NCI-H1436 treated with DMSO at 0.1 percent for 48 hours (cell line): ENCODE results near the gene RGS6.

Source experiments
- DNase-seq: peaks from one replicate; lab custom pipeline; 2025; lab: John Stamatoyannopoulos, UW

RGS6 gene

DNA sequence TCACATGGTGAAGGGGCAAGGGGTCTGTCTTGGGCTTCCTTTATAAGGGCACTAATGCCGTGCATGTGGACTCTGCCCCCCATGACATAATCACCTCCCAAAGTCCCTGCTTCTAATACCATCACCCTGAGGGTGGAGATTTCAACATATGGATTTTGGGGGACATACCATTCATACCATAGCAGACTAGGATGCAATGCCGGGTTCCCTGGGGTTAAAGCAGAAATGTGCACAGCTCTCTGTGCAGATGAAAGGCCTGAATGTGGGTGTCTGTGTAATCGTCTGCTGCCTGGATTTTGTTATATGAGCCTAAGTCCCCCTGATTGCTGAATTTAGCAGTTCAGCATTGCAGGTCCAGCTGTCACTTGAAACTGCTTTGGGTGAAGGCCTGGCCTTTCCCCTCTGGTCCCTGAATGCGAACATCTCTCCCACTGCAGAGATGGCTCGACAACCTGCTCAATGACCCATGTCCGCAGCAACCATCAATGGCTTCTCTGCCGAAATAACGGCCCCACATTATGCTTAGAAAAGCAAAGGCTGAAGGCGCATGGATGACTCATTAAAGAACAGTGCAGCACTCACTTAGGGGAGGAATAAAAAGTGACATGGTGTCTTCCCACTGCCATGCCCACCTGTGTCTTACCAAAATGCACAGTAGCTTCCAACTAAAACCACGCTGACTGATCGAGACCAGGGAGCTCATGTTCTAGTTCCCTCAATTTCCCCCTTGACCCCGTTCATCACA, 675.3 kb downstream of the RGS6 start:
- no peak for DNase-seq

DNA sequence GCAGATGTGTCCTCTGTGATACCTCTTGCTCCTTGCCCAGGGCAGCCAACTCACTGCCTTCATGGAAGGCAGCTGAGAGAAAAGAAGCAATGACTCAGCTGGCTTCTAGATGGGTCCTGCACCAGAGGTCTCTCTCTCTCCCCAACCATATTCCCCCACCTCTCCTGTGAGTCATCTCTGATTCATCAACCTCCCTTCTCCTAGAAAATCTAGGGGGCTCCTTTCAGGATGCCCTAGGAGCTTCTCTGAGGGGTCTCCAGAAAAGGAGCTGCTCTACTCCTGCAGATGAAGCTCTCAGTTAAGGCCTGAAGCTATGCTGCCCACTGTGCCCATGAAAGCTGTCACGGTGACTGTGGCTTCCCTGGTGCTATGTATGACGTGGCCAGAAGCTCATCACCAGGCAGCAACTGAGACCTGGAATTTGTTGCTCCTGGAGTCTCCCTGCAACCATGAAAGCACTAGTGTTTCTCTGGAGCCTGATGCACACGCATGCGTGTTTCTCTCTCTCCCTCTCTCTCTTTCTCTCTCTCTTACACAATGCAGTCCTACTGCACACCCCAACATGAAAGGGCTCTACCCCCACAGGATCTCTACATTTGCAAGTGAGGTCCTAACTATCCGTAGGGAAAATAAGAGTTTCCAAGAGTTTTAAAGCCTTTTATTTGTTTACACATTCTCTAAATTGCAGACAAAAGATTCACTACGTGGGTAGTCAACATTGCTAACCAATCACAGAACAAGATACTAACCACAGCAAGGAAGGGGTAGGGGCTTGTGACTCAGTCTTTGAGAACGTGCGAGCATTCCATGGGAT, 676.4 kb downstream of the RGS6 start:
- no peak for DNase-seq

DNA sequence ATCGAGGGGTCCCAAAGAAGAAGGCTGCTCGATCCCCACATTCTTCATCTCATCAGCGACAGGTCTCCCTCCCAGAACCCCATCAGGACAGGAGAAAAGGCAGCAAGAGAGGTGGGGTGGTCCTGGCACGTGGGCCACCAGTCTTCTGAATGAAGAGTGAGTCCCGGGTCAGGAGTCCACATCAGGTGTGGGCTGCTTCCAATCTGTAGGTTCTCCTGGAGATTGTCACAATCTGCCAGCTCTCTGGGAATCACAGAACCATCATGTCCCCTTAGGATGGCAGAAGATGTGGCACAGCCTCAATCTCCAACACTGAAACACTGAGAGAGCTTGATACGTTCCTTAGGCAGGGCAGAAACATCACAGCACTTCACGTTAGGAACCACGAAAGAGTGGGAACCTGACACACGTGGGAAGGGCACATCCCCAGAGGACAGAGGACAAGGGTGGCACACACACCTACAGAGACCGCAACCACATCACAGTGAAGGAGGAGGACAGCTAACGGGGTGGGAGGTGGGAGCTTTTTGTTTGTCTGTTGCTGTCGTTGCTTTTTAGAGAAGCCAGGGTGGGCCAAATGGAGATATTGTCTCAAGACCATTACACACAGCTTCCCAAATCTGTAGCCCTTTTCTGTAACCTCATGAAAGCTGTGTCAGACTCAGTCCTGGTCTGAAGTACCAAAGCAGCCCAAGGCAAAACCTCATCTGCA, 677.1 kb downstream of the RGS6 start:
- no peak for DNase-seq

DNA sequence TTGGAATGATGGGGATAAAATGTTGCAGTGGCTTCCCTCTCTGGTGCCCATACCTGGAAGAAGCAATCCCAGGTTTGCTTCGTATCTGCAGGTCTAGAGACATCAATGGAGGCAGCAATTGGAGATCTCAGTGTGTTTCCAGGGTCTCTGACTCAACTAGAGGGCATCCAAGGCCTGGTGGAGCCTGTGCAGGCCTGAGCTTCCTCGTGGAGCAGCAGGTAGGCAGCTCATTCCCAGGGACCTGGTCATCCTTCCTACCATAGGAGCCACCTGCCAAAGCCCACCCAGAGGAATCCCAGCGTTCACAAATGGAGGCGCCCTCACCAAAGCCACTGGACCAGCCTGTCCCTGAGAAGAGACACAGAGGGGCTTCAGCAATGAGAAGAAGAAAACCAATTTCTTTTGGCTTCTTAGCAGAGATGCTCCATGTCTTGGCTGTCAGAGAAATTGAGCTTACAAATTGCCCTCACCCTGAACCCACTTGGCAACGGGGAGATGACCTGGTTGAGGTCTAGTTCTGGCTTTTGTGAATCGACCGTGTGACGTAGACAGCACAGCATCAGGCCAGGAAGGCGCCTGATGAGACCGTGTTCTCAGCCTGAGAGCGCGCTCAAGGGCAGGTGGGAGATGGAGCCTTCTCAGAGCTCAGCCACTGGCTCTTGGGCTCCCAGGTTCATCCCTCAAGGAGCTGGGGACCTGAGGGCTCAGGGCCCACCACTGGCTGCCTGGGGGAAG, 678.0 kb downstream of the RGS6 start:
- DNase-seq = no peak

DNA sequence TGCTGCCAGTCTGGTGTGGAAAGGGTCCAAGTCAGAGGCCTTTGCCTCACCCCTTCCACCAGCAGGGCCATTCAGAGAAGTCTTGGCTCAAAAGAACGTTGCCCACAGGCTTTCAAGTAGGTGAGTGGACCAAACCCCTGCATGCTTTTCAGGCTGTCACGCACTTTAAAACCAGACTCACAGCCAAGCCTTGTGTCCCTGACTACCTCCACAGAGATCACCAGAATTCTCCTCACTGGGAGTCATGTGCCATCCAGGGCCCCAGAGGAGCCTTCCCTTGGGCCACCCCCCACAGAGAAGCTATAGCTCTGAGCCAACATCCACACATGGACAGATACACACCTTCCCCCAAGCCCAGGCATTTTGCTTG, 678.6 kb downstream of the RGS6 start:
- DNase-seq = no peak

DNA sequence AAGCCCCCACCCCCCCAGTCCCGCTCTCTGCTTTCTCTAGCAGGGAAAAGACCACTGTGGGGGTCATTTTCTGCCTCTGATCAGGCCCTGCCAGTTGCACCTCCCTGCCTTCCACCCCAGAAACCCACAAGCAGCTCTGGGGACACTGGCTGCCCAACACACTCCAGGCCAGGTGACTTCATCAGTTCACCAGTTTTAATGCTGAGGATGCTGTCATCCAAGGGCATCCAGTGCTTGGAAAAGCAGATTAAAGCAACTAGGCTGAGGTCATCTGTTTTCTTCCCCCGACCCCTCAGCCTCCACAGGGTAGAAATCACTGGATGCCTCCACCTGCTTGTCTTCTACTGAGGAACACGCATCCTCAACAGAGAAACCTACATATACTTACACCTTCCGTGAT, 679.3 kb downstream of the RGS6 start:
- no peak for DNase-seq

DNA sequence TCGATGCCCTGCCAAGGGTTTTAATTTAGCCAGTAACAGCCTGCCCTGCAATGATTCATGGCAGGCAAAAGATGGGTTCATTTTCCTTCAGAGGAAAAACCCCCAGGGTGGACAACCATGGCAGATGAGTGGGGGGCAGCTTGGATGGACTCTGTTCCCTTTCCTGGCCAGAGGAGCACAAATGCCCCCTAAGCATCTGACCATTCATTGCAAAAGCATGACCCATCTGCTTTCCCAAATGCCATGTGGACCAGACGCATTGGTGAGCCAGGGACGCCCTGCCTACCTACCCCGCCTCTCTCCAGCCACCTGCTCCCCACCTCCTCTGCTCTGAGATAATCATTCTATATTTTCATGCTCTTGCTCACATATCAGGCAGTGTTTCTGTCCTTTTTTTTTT, 679.8 kb downstream of the RGS6 start:
- no peak for DNase-seq

DNA sequence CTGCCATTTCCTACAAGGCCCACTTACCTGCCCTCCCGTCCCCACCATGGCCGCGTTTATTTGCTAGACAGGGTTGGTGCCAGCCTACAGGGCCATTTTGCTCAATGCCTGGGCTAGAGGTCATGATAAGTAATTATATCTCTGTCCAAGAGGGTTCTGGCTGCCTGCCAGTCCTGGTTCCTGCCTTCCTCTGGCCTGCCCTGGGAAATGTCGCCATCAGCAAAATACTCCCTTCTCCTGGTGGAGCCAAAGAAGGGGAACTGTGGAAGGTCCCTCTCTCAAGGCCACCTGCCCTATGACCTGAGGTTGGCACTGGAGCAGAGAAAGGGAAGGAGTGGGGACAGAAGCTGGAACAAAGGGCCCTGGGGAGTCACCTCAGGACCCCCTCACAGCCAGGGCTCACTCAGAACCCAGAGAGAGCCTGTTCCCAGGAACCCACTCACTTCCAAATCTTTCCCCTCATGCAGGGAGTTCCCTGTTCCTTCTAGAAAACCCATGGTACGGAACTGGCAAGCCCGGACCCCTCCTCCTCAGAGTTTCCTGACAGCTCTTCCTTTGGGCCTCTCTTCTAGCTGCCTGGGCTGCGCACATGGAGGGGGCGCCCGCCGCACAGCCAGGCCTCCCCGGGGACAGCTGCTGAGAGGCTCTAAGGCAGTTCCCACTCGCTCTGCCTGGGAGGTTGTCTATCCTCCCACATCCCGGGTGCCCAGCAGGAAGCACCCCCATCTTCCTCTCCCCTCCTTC, 681.2 kb downstream of the RGS6 start:
- DNase-seq = no peak

DNA sequence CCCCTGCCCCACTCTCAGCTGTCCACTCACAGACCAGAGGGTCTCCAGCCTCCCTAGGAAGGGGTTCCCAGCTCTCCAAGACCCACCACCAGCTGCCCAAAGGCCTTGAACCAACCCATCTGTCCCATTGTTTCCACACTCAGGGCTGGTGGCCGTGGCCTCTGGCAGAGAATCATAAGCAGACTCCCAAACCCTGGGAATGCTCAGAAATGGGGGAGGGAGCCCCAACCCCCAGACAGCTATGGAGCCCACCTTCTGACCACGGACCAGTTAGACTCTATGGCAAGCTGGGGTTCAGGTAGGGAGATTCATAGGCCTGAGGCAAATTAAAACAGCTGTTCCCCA, 681.7 kb downstream of the RGS6 start:
- DNase-seq = no peak

DNA sequence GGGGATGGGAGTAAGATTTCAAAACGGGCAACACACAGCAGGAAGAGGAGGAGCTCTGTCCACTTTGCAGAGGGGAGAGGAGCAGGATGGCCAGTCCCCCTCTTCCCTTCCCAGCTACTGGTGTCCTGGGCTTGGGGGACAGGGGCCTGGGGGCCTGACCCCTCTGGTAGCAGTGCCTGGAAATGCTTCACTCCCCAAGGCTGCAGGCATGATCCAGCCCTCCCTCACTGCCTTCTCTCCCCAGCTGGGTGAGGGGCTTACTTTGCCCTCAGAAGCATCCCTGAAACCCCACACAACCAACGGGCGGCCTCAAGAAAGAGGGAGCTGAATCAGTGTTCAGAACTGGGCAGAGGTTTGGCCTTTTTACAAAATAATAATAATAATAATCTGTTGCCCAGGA, 682.1 kb downstream of the RGS6 start:
- DNase-seq = no peak

DNA sequence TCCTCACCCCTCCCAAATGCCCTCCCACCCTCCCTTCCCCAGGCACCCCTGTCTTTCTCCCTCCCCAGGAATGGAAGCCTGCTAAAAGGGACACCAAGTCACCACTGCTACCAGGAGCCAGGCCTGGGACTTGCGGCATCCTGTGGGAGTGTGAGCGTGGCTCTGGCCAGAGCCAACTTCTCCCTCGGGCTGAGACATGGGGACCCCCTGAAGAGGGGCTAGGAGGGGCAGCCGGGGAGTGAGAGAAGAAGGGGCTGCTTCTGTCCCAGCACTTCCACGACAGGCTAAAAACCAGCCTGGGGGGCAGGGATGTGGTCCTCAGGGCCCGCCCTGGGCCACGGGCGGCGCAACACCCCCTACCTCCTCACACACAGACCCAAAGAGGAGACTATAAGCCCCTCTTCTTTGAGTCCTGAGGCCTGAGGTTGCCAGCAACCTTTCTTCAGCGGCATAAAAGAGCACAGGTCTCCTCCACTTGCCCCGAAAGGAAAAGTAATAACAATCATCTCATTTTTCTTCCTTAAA, 682.7 kb downstream of the RGS6 start:
- DNase-seq = no peak

DNA sequence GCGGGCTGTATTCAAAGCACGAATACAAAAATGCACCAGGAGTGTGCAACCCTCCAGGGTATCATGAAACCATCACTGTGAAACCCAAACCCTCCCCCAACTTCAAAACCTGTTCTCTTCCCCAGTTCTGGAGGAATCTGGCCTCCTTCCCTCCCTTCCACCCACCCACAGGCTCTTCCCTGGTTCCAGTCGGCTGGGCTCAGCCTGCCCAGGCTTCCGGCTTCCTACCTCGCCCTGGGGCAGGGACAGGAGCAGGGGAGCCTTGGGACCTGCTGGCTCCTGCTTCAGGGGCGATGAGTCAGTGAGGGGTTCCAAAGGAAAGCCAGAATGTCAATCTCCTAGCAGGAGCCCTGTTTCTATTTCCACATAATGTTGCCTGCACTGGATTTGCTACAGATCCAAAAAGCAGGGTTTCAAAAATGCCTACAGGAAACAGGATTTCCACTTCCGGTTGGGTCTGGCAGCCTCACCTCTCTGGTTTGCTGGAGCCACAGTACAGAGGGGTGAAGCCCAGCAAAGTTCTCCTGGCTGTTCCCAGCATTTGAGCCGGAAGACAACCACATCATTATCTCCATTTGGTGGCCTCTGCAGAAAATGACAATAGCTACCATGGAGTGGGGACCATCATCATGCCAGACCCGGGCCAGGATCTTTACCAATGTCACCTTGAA, 683.4 kb downstream of the RGS6 start:
- DNase-seq = no peak
